Measurements from ENCODE around the gene CCDC88C.
"Not testable (repeated sequence)": the region's sequence is repeated elsewhere in the genome, so short reads cannot be mapped to it uniquely, and the experiment has no call there.

CCDC88C gene

DNA sequence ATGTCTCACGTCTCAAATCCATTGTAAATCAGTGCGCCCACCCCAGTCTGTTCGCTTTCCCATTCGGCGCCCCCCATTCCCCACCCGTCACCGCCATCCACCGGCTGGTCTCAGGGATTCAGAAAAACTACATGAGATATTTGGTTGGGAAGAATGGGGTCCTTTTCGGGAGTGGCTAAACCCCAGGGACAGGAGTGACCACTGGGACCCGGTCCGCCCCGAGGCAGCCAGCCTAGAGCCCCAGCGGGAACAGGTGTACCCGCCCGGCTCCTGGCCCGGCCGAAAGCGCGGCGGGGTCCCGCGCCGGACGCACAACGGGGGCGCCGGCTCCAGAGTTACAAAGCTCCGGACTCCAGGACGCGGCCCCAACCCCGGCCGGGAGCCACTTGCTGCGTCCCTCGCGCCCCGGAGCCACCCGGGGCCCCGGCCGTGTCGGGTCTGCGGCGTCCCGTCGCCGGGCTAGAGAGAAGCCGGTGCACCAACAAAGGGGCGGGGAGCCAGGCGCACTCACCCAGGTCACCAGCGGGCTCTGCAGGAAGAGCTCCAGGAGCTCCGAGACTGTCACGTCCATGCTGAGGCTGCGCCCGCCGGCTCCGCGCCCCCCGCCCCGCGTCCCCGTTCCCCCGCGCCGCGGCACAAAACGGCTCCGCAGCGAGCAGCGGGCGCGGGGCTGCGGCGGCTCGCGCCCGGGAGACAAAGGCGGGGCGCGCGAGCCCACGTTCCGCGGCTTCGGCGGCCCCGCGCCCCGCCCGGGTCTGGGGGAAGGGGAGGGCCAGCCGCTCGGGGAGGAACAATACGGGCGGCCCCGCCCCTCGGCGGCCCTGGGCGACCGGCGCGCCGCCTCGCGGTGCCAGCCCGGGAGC, at the start of gene CCDC88C:
Gene CCDC88C, minus strand, starts transcription at position 701 of the 863 bp plus-strand sequence. Its CDS starts 130 bp downstream, at position 571.
- peak; percentile 55 for DNase-seq

DNA sequence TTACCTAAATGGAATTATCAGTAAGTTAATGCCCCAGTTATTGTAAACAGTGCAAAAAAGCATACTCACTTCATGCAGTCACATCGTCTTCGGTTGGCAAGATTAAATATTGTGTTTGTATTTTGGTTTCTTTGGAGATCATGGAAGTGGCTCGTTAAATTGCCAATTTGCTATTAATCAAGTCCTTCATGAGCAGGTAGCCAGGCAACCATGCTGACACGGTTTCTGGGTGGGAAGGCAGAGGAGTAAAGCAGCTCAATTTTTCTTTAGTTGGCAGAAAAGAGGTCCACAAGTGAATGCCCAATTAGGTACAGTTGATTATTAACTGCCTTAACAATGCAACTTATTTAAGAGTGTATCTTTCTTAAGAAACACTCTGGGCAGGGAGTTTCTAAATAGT, 48.6 kb upstream of the CCDC88C start:
- DNase-seq = no peak

DNA sequence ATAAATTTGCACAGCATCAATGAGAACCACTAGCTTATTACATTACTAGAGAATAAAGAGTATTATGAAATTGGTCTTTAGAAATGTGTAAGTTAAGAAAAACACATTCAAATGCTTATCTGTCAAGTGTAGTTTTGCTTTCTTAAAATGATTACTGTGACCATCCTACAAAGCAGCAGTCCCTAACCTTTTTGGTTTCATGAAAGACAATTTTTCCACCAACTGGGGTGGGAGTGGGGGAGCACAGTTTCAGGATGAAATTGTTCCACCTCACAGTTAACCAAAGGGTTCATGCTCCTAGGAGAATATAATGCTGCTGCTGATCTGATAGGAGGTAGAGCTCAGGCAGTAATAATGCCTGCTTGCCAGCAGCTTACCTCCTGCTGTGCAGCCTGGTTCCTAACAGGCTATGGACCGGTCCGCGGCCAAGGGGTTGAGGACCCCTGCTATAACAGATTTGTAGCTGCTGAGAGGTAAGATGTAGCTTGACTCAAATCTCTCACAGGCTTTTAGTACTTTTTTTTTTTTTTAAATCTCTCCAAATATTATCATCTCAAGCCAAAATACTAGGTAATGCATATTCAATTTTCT, 47.1 kb upstream of the CCDC88C start:
- no peak for DNase-seq

- no peak for DNase-seq
Observed at GRCh38 chr14:91458612-91459011, 41.0 kb upstream of the CCDC88C start.

DNA sequence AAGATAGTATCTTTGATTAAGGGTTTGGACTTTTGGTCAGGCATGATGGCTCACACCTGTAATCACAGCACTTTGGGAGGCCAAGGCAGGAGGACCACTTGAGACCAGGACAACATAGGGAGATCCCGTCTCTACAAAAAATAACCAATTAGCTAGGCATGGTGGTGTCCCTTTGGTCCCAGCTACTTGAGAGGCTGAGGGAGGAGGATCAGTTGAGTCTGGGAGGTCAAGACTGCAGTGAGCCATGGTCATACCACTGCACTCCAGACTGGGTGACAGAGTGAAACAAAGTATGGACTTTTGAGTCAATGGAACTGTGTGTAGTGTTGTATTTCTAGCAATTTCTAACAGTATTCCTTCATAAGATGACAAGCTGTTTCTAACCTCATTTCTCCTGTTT, 38.7 kb upstream of the CCDC88C start:
- DNase-seq = no peak

DNA sequence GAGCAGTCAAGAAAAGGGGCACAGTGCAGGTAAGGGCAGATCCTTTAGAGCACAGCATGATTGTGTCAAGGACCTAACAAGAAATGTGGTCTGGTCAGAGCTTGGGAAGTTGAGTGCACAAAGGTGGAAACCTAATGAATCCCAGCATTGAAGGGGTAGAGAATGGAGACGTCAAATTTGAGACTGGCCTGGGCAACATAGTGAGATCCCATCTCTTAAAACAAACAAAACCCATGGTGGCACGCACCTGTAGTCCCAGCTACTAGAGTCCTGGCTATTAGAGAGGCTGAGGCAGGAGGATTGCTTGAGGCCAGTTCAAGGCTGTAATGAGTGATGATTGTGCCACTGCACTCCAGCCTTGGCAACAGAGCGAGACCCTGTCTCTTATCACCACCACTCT, 37.0 kb upstream of the CCDC88C start:
- no peak for DNase-seq

GRCh38 chr14:91454155-91454554, 36.5 kb upstream of the CCDC88C start:
- DNase-seq = no peak

DNA sequence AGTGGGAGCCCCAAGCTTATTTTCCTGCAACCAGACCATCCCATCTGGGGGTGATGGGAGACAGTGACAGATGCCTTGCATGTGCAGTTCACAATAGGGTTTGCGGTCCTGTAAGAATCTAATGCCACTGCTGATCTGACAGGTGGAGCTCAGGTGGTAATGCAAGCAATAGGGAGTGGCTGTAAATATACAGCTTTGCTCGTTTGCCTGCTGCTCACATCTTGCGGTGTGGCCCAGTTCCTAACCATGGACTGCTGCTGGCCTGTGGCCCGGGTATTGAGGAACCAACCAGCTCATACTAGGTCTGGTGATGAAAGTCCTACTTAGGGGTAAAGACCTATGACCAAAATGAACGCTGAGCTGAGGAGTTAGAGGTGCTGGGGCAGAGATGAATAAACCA, 36.1 kb upstream of the CCDC88C start:
- no peak for DNase-seq

GRCh38 chr14:91444335-91445020, 26.9 kb upstream of the CCDC88C start:
- no peak for DNase-seq

GRCh38 chr14:91439345-91439744, 21.7 kb upstream of the CCDC88C start:
- no peak for DNase-seq

DNA sequence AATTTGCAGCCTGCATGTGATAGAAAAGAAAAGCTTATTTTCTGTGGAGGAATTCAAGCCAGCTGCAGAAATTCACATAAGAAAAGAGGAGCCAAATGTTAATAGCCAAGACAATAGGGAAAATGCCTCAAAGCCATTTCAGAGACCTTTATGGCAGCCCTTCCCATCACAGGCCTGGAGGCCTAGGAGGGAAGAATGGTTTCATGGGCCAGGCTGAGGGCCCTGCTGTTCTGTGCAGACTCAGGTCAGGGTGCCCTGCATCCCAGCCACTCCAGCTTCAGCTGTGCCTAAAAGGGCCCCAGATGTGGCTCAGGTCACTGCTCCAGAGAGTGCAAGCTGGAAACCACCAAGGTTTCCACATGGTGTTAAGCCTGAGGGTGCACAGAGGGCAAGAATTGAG, 21.2 kb upstream of the CCDC88C start:
- DNase-seq = no peak

- DNase-seq = not testable (repeated sequence)
Observed at GRCh38 chr14:91436266-91436665, 18.6 kb upstream of the CCDC88C start.

GRCh38 chr14:91429385-91429784, 11.8 kb upstream of the CCDC88C start:
- no peak for DNase-seq

- DNase-seq = not testable (repeated sequence)
Observed at GRCh38 chr14:91428931-91429330, 11.3 kb upstream of the CCDC88C start.

GRCh38 chr14:91425531-91425944, 7.9 kb upstream of the CCDC88C start:
- DNase-seq = not testable (repeated sequence)

GRCh38 chr14:91424813-91425530, 7.4 kb upstream of the CCDC88C start:
- DNase-seq = no peak

DNA sequence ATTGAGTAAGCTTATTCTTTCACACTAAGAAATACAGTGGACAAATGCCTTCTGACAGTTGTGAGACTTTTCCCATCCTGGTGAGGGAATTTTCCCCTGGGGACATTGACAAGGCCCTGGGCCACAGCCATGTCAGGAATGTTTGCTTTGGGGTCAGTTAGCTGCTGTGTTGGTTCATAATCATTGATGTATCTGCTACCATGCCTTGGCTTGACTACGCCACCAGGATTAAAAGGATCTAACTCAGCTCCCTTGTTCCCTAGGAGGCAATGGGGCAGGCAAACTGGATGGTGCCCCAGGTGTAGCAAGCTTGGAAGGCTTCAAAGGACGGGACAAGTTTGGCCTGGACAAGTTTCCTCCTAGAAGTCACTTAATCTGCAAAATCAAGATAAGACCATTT, 3.1 kb upstream of the CCDC88C start:
- DNase-seq = no peak

DNA sequence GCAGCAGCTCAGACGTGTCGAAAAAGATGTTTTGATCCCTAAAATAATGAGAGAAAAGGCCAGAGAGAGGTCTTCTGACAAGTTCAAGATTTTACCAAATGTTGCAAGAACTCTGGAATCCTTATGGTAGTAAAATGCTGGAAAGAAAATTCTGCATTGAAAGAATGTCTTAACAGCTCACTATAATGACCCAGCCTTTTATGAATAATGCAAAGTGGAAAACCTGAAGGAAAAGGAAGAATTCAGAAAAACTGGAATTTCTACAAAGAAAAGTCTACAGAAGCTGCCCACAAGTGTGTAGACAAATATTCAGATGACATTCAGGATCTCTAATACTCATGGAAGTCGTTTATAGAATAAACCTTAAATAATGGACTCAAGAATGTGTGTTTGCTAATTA, 1.8 kb upstream of the CCDC88C start:
- DNase-seq = no peak

- DNase-seq = no peak
Observed at GRCh38 chr14:91419044-91419397, 1.4 kb upstream of the CCDC88C start.

DNA sequence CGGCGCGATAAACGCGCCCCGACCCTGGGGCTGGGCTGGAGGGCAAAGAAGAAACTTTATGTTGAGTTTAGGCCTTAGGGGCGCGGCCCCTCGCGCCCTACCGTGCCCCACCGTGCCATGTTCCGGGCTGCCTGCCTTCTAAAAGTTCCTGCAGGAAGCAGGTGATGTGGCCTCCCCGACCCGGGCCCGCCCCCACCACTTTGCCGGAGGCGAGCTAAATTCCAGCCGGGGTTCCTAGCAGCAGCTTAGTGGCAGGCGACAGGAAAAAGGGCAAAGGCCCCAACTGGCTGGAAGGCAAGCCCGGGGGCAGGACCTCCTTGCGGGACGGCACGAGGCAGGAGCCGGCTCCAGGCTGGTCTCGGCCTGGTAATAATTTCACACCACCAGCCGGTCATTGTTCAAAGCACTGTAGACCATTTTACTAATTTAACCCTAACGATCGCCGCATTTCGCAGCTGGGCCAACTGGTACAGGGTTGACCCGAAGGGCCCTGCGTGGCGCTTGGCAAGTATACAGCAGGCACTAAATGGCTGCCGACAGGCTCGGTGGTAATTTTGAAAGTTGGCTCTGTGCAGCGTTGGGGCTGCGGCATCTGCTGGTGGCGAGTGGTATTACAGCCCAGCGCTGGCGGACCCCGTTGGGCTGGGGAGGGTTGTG, 895 bp upstream of the CCDC88C start:
- DNase-seq = peak; percentile 69

GRCh38 chr14:91417983-91418386, 365 bp upstream of the CCDC88C start:
- no peak for DNase-seq

- DNase-seq = no peak
Observed at GRCh38 chr14:91416744-91417119, 888 bp downstream of the CCDC88C start.
